ENCODE measurements around the gene BATF.
"Not testable (repeated sequence)": the region's sequence is repeated elsewhere in the genome, so short reads cannot be mapped to it uniquely, and the experiment has no call there.

BATF gene, protein sequence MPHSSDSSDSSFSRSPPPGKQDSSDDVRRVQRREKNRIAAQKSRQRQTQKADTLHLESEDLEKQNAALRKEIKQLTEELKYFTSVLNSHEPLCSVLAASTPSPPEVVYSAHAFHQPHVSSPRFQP

DNA sequence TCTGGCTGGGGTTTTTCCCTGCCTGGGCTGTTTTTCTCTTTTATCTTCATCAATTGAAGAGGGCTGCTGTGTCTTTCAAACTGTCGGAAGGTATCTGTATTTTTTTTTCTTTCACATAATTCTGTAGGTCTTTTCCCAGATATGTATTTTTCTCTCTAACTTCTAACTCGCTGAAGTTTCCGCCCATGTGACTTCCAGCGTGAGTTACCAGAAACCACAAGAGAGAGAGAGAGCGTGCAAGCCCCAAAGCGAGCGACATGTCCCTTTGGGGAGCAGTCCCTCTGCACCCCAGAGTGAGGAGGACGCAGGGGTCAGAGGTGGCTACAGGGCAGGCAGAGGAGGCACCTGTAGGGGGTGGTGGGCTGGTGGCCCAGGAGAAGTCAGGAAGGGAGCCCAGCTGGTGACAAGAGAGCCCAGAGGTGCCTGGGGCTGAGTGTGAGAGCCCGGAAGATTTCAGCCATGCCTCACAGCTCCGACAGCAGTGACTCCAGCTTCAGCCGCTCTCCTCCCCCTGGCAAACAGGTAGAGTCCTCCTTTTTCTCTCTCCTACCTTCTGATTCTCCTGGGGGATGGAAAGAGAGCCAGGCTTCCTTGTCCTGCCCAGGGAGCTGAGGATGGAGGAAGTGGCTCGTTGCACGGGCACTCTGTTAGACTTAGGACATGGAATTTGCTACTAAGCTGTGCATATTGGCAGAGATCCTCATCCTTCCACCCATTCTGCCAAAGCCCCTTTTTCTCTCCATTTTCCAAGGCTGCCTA lies at the start of gene BATF:
Gene BATF (plus strand): TSS at position 246 of the 759 bp plus-strand sequence. CDS start 214 bp downstream, at position 460.
- DNase-seq = peak; percentile 80

DNA sequence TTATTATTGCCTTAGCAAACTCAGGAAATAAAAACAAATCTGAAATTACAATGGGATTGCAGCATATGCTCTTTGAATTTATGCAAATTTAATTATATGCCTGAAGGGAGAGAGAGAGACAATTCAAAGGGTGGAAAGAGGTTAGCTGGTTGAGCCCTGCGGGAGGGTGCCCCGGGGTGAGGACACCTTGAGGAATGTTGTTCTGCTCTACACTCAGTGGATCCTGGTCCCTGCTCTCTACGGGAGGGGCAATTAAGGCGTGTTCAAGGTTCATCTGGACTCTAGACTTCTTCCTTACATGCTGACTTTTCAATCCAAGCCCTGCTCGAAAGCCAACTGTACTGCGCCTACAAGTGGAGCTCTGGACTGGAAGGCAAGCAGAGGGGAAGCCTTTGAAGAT lies 48.1 kb upstream of the BATF start:
- DNase-seq = not testable (repeated sequence)

DNA sequence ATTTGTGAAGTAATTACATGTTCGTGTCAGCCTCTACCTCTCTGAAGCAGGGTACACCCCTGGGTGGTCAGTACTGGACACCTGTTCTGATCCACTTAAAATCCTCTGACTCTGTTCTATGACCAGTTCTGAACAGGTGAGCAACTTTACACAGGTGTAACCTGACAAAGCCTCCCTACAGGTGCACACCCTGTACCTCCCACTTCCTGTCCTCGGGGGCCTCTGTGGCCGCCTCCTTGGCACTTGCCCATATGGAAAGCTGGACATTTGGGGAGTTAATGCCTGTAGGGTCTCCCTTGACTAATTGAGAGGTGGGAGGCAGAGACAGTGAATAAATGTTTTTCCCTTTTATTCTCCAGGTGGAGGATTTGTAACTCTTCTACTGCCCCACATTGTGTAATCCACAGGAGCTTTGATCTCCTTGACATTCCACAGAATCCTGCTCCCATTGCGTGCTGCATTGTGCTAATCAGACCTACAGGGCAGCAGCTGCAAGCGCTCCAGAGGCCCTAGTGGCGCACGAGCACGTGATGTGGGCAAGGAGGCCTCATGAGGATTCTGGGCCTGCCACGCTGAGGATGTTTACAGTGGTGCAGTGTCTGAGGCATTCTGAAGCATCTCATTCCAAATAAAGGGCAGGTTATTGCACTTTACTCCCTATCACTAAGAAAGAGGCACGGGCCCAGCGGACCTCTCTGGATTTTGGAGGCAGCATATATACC lies 45.8 kb upstream of the BATF start:
- no peak for DNase-seq

DNA sequence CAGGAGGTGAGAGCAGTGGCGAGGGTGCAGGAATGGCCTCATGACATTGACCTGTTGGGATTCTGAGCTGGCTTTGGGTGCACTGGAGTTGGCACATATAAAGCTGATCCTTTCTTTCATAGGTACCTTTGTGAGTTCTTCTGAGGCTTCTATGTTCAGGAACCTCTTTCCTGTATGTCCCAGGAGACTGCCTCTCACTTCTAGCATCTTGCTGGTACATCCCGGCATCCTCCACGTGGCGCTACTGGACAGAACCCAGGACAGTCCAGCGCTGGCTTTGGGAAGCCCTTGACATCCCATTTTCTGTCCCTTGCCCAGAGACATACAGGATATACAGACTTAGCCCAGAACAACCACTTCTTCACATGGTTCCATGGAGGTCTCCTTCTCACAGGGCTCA lies 44.4 kb upstream of the BATF start:
- DNase-seq = no peak

DNA sequence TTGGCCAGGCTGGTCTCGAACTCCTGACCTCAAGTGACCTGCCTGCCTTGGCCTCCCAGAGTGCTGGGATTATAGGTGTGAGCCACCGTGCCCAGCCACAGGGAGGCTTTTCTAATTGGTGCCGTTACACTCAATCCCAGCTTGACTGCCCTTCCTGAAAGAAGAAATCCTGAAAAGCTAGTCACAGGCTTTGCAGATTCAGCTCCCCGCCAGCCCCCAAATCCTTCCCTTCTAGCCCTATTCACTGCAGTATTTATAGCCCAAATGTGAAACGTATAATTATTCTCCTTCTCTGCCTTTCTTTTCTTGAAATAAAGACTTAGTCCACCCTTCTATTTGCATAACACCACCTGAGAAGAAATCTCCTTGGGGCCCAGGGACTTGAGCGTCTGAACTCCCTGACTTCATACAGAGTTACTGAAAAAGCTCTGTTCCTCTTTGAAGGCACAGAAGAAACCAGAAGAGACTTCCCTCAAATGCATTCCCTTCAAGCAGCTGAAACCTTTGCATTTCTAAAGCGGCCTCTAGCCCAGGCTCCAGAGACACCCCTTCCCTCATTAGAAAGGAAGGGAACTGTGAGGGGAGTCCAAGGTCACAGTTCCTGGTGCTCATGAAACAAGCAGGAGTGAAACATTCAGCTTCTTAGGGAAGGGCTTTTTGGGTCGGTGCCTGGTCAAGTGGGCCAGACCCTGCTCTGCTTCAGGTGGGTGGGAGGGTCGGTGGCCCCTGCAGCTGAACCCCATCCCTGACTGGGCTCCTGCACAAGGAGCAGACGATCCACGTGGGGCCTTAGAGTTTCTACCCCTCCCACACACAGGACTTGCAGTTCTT lies 42.3 kb upstream of the BATF start:
- no peak for DNase-seq

DNA sequence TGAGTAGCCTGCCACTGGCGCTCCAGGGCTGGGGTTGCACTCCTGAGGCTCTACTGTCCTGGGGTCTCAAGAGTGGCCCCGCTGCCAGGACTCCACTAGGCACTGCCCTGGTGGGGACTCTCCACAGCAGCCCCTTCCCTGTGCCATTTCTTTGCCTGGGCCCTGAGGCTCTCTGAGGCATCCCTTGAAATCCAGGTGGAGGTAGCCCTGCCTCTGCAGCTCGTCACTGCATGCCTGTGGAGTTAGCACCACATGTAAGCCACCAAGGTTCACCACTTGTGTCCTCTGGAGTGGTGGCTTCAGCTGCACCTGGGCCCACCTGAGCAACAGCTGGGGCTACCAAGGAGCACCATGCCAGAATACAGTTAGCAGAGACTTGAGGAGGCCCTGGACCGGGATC lies 39.9 kb upstream of the BATF start:
- no peak for DNase-seq

DNA sequence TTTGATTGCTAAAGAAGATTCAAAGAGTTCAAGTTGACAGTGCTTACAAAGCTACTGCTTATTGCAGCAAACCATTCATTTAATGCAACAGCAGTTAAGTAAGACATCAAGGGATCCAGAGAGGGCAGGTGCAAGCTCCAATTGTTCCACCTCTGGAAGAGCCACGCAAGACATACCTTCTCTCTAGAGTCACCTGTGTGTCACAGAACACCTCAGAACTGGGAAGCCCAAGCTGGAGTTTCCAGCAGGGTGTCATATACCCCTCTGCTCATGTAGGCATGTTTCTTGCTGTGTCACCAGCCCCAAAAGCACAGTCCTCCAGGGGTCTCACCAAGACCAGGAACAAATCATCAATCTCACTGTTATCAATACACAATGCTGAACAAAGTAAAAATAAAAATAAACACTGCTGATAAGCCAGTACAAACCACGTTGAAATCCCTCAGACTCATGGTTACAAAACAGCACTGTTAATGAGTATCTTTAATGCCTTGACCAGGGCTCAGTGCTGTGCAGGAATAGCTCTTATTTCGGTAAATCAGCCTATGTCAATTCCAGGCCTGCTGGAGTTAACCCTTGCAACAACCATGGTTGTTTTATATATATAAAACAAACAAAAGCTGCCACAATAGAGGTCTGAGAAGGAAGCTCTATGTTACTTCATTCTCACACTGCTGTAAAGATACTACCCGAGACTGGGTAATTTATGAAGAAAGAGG lies 37.4 kb upstream of the BATF start:
- DNase-seq = no peak

DNA sequence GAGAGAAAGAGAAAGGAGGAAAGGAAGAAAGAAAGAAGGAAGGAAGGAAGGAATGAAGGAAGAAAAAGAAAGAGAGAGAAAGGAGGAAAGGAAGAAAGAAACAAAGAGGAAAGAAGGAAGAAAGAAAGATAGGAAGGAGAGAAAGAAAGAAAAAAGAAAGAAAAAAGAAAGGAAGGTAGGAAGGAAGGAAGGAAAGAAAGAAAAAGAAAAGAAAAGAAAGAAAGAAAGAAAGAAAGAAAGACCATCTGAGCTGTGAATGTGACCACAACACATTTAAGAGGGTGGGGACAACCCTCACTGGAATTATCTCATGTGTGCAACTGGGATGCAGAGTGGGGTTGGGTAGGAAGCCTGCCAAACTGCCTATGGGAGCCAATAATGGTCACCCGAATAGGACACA lies 36.0 kb upstream of the BATF start:
- no peak for DNase-seq

DNA sequence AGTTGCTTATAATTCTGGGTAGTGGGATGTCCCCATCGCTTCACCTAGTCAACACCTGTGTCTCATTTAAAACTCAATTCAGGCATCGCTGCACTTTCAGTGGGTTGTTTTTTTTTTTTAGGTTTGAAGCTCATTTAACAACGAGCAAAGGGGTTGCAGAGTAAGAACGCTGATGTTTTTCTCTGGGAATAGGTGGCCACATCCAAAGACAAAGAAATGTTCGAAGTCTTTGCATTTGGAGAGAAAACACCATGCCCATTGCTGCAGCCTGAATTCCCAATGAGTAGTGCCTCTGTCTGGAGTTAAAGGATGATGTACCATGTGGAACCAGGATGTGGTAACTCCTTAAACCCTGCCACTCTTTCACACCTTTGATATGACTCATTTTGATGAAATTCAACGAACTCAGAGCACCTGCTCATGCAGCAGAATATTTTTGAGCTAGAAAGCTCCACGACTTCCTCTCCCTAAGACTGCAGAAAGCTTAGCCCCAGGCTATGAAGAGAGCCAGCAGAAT lies 35.1 kb upstream of the BATF start:
- DNase-seq = no peak

DNA sequence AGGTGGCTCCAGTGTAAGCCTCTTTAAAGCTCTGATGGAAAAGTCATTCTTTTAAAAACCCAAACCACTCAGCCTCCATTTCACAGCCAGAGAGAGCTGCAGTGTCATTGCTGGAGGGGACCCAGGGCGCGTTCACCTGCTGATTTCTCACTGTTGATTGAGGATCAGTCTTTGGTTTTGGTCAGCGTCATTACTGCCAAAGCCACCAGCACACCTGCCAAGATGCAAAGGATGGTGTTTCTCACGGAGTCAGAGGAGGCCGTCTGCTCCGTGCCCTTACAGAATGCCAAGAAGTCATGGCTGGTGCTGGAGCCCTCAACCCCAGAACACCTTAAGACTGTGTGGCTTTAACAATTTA lies 32.8 kb upstream of the BATF start:
- no peak for DNase-seq

DNA sequence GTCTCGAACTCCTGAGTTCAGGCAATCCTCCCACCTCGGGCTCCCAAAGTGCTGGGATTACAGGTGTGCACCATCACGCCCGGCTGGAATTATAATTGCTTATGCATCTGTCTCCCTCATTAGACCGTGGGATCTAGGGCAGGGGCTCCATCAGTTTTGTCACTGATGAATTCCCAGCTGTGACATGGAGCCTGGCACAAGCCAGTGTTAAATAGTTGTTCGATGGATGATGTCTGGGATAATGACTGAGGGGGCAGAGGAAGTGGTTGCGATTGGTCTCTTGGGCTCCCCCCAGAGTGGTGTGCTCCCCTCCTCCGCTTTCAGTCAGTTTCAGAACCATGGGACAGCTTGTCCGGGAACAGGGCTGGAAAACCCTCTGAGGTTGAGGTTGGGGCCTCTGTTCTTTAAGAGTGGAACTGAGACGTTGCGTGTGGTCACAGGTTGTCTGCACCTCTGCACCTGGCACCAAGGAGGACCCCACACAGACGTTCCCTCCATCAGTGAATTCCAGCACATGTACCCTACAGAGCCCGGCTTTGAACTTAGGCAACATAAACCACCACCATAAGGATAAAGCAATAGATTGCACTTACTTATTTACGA lies 30.8 kb upstream of the BATF start:
- no peak for DNase-seq

DNA sequence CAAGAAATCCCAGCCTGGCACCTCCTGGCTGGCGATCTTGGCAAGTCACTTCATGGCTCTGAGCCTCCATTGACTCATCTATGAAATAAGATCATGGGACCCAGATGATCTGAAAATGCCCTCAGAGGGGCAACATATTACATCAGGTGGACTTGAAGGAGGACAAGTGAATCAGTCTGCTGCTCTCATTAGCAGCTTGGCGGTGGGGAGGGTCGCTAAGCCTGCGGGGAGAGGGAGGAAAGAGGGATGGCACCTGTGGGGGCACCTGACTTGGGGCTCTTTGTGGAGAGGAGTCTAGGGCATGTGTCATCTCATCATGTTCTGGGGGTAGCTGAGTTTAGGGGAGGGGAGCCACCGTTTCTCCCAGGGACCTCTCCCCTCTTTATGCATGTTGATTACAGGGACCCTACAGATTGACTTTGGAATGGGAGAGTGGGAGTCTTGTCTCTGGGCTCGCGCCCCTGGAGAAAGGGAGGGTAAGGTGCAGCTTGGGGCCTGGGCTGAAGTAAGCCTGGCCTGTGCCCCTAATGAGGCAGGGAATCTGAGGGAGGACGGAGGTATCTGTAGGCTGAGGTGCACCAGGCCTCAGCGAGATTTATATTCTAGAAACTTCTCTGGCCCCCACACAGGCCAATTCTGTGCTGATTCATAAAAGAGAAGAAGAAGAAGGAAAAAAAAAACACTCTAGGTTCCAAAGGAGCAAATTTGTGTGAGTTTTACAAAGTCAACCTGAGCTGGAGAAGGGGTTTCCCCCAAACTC lies 29.3 kb upstream of the BATF start:
- DNase-seq = no peak

DNA sequence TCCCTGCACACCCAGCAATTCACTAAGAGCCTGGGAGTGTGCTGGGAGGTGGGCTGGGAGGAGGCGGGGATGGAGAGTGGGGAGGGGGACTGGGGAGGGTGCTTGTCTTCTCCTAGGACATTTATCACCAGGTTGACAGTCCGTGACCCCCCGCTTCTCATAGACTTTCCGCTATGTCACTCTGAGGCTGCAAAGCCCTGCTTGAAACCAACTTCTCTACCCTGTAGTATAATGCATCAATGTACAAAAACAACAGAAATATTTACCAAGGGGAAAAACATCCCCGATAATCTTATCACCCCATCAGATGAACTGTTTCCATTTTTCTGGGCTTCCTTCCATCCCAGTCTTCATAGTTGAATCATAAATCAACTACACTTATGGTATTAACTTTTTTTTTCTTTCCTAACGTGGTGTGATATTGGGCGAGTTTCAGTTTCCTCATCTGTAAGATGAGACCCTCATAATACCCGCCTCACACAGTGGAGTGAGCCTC lies 28.6 kb upstream of the BATF start:
- DNase-seq = peak; percentile 30

DNA sequence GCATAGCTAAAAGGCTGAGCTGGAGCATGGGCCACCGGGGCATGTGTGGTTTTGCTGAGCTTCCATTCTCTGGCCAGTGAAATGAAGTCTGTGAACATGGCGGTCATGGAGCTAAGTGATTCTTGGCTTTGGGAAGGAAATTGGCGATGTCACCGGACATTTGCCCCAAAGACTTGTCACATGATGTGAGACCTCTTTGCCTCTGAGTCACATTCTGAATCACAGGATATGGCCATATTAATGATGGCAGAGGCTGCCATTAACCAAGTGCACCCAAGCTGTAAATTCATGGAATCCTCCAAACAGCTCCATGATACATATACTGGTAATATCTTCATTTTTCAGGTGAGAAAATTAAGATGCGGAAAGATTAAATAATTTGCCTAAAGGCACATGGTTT lies 27.4 kb upstream of the BATF start:
- no peak for DNase-seq

DNA sequence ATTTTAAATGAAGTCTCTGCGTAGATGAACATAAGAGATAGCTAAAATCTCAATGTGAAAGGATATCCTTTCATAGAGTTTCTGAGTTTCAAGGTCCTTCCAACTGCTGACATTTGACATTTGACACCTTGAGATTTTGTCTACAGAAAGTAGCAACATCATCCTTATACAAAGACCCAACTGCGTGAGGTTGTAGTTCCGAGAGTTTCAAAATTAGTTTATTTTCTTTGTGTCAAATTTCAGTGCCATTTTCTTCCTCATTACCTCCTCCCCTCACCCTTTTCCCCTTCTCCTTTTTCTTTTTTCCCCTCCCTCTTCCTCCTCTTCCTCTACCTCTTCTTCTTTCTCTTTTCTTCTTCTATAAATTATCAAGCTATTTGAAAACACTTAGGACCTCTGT lies 26.9 kb upstream of the BATF start:
- DNase-seq = no peak

DNA sequence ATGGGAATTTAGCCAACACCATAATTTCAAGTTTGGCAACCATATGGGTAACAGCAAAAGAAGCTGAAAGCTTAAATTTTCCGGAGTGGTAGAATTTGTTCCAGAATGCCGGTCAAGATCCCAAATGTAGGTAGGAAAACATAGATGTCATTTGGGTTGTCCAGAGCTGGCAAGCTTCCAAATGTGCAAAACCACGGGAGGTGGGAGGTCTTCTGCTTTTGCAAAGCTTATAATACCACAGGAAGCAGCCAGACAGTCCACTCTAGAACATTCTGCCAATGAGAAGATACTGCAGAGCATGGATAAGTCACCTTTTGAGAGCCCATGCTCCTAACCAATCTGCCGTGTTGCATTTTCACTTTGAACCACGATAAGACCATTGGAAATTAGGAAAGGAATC lies 26.4 kb upstream of the BATF start:
- no peak for DNase-seq

DNA sequence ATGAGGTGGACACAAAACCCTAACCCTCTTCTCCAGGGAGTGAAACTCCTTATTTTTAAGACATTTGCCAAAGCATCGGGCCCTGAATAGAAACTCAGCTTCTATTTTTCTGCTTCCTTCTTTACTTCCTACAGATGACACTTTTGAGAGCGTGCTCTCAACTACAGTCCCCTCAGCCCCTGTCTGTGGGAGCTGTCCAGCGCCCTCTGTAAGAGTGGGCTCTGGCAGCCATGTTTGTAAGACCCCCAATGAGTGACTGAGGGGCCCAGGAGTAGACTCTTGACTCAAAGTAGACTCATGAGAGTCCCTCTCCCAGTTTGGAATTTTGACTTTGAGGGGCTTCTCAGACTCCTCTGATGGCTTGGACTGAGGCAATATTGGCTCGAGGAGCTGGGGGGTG lies 25.5 kb upstream of the BATF start:
- DNase-seq = no peak

DNA sequence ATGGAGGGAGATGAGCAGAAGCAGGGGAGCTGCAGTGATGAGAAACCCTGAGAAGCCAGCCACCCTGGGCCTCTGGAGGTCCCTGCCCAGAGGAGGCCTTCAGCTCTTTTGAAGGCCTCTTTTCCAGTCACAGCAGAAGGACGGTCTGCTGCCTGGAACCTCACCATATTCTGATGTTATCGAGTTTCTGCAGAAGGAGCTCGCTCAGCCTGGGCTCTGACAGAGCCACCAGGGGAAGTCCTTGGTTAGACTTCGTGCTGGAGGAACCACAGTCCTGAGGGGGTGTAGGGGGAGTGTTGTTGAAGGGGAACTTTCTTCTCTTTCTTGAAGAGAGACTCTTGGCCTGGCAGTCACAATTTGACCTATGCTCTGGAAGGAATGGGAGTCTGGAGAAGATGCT lies 25.1 kb upstream of the BATF start:
- DNase-seq = peak; percentile 62

DNA sequence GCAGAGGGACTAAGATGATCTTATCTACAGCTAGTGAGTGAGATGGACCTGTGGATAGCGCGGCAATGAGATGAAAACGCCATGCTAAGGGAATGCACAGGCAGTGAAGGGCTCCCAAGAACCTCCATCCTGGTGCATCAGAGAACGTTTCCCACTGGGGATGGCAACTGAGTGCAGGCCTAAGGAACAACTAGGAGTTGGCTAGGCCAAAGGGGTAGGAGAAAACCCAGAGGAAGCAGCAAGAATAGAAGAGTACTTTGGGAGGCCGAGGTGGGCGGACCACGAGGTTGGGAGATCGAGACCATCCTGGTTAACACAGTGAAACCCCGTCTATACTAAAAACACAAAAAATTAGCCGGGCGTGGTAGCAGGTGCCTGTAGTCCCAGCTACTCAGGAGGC lies 24.6 kb upstream of the BATF start:
- DNase-seq = no peak

DNA sequence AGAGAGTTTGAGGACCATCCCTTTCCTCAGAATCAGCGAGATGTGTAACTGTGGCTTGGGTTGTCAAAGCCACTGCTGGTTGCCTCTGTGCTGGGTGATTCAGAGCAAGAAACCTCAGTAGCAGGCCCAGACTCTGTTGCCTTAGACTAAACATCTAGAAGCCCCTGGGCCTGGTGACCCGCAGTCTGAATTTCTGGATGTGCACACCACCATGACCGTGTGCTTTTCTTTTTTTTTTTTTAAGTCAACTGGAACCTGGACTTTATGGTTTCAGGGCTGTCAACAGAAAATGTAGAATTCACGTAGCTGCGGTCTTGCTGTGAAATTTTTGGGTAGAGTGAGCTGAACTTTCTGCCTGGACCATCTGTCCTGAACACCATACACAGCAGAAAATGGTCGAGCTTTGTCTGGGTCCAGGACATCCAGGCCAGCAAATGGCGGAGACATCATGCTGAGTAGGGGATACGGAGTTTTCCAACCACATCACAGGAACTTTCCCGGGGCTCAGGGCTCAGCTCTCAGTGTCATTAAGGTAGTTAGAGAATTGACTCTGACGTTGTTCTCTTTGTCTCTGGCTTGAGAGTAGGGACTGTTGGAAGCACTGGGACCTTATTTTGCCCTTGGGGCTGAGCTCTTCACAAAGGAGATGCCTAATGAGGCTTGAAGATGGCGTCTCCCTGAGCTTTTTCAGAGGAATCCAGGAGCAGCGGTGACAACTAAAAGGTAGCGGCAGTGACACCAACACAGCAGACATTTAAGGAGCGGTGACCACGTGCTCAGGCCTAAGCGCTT lies 23.0 kb upstream of the BATF start:
- DNase-seq = peak; percentile 9

Data from stimulated activated CD4-positive, alpha-beta T cell treated with anti-CD3 and anti-CD28 coated beads, Interleukin-15, amount 100 ng/mL, for 24 hours (primary cell).